Heart right ventricle (tissue), 16 donors: ENCODE measurements around the gene ATXN8OS. TPM values are rescaled to one million over a fixed set of nuclear protein-coding genes. Genes with fewer than 3 reads are reported as not detected.
"Not testable (repeated sequence)": the region's sequence is repeated elsewhere in the genome, so short reads cannot be mapped to it uniquely, and the experiment has no call there.

ENCODE experiments used
- ATAC-seq, 8 donors: fragments of 200-7000 bp; cut with Tn5 transposase; one replicate each; pipeline ENCODE4 v1.9.1; 2020; ENCODE audit warnings: mild to moderate bottlenecking in 8 of 8, moderate library complexity in 8 of 8, moderate number of reproducible peaks in 1 of 8
- DNase-seq, 2 donors: peaks; one replicate each; pipeline ENCODE4 v3.0.0-alpha.2; 2020
- H3K27ac ChIP-seq, 10 donors: fragments of 200-600 bp; sonication (generic) in 2 of 10; one replicate each; pipeline versions ENCODE4 v1.5.0 to v1.8.0; 2020 to 2022; ENCODE audit warnings: mild to moderate bottlenecking in 3 of 10
- H3K27me3 ChIP-seq, 7 donors: fragments of 200-600 bp; one replicate each; pipeline ENCODE4 v1.8.0; 2021 to 2022; ENCODE audit warnings: mild to moderate bottlenecking in 2 of 7
- H3K36me3 ChIP-seq, 9 donors: fragments of 200-600 bp; sonication (generic) in 1 of 9; one replicate each; pipeline versions ENCODE4 v1.5.0 to v1.8.0; 2020 to 2022; ENCODE audit warnings: mild to moderate bottlenecking in 2 of 9
- H3K4me1 ChIP-seq, 9 donors: fragments of 200-600 bp; sonication (generic) in 1 of 9; one replicate each; pipeline versions ENCODE4 v1.5.0 to v1.8.0; 2020 to 2022; ENCODE audit warnings: mild to moderate bottlenecking in 4 of 9
- H3K4me3 ChIP-seq, 10 donors: fragments of 200-600 bp; sonication (generic) in 2 of 10; one replicate each; pipeline versions ENCODE4 v1.5.0 to v1.8.0; 2020 to 2022; ENCODE audit warnings: mild to moderate bottlenecking in 7 of 10, moderate library complexity in 2 of 10
- H3K9me3 ChIP-seq, 11 donors: fragments of 200-600 bp in 10 of 11; sonication (generic) in 2 of 11; one replicate each; pipeline versions ENCODE4 v1.5.0 to v1.8.0; 2013 to 2022; ENCODE audit warnings: mild to moderate bottlenecking in 2 of 11, control low read depth in 1 of 11, moderate library complexity in 1 of 11
- whole genome bisulfite sequencing, 2 donors: extraction: QIAGEN DNeasy Blood & Tissue Kit; methylation state at CpG; one replicate each; pipeline ENCODE4 v1.1.7; 2013; ENCODE audit warnings: inconsistent platforms in 1 of 2; 5-methylcytosine and 5-hydroxymethylcytosine counted together
- intact Hi-C, 10 donors: fragments of 100-400 bp; cut with DNase I; formaldehyde crosslinking; loops; one replicate each; pipeline versions ENCODE4 v1.11.1 to v1.14.2; 2022
- polyA plus RNA-seq, 2 donors: library from polyadenylated mRNA; stranded (reverse); fragments of 200-250 nt; gene quantifications; one replicate each; pipeline ENCODE4 v1.2.3, GENCODE V29; 2013
- total RNA-seq, 10 donors: library from RNA; stranded (reverse); fragmentation: NEBNext Ultra II Directional in 3 of 10; extraction: Animal tissue kit (Norgen Biotek cat#: 25700) in 3 of 10; gene quantifications; one replicate each; pipeline versions ENCODE4 v1.2.1 to v1.2.4, GENCODE V29; 2021 to 2023
- TF ChIP-seq, protein P1 (sequence below), 9 donors: fragments of 200-600 bp; sonication (generic) in 2 of 9; IDR thresholded peaks; one replicate each; pipeline versions ENCODE4 v1.5.0 to v1.8.0; 2021 to 2022; ENCODE audit warnings: antibody characterized with exemption in 9 of 9, mild to moderate bottlenecking in 5 of 9, moderate library complexity in 1 of 9
- donor health status: Arrhythmogenic right ventricular cardiomyopathy.
- donor health status: ischemic (EF 13 %, LVEDD 7.1; RV severe dilation, severe dysfunction).
- donor health status: healthy with polysubstance abuse.
- donor health status: DM: no; HTN: yes; CAD: no.
- donor health status: DM: no; HTN: no; CAD: no.
- donor health status: ischemic (EF 25% LVEDD 6.9; RV normal size, moderate dysfunction).
- donor health status: ischemic (EF 25% LVEDD 5.7; RV mildly dilated, moderate dysfunction).
- donor health status: healthy.
- donor health status: DM: yes; HTN: yes; CAD: no.
- donor health status: Ischemic cardiomyopathy.
- donor health status: ischemic (EF 35%, LVEDD 5.7; RV mildly dilated, moderate dysfunction).
- donor health status: nonischemic (EF 11% LVEDD 7.7; RV severe dilation, severe dysfunction).
- donor health status: DM: yes; HTN: yes; CAD: no.
- donor health status: PGD.
- donor health status: ischemic (EF 29% LVEDD 5.4; RV normal size, mild dysfunction).
- donor health status: nonischemic (EF 23%, LVEDD 6.1; RV moderate dilation, normal function).

Gene ATXN8OS
- total and polyA plus RNA-seq, 12 donors = not detected

DNA sequence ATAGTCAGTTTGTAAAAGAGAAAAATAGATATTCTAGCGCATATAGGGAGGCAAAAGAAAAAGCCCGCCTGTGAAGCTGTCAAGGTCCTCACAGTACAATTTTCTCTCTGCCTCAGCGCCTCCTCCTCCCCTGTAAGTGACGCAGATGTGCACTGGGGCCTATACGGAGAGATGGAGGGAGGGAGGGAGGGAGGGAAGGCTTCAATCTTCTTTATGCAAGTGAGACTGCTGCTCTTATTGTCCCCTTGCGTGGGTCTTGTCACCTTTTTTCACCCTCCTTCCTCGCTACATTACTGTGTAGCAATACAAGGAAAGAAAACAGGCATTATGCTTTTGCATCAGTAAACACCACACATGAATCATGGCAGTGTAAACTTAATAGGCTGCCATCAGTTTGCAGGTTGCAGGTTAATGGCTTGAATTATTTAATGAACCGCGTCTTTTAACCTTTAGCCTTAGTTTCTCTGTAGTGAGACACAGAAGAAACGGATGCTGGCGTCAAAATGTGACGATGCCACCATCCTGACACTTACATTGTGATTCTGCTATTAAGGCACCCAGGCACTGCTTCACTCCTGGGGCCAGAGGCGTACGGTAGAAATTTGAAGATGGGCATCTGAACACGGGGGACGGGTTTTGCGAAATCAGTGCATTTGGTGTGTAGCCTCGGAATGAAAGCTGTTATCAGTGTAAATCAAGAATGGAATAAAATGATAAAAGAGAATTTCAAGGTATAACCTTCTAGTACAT lies 905 bp downstream of the ATXN8OS start, which contains the start of gene KLHL1:
Gene KLHL1 (minus strand): TSS at position 97 of the 750 bp plus-strand sequence. CDS start 753 bp downstream, outside the sequence.
- Histone ChIP-seq H3K27ac (no peak within 1 kb of the TSS), H3K27me3 (peaks cover 0 to 24% (median 12%) of the 10 kb centered on the region in 7 donors), H3K9me3 (no peaks in the 10 kb centered on the region), H3K4me1 (no peaks in the 10 kb centered on the region), H3K4me3 (no peak within 1 kb of the TSS), H3K36me3 (no peaks in the 10 kb centered on the region)
- ATAC-seq (no peak), DNase-seq (no peak)
- TF ChIP-seq, protein P1, sequence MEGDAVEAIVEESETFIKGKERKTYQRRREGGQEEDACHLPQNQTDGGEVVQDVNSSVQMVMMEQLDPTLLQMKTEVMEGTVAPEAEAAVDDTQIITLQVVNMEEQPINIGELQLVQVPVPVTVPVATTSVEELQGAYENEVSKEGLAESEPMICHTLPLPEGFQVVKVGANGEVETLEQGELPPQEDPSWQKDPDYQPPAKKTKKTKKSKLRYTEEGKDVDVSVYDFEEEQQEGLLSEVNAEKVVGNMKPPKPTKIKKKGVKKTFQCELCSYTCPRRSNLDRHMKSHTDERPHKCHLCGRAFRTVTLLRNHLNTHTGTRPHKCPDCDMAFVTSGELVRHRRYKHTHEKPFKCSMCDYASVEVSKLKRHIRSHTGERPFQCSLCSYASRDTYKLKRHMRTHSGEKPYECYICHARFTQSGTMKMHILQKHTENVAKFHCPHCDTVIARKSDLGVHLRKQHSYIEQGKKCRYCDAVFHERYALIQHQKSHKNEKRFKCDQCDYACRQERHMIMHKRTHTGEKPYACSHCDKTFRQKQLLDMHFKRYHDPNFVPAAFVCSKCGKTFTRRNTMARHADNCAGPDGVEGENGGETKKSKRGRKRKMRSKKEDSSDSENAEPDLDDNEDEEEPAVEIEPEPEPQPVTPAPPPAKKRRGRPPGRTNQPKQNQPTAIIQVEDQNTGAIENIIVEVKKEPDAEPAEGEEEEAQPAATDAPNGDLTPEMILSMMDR (IDR thresholded peaks at IDR 0.05) = no peak
- intact Hi-C loops = no loop called here
- whole genome bisulfite sequencing, 2 donors = 57 to 64% methylated on average over 17 to 18 of the region's 18 CpGs

DNA sequence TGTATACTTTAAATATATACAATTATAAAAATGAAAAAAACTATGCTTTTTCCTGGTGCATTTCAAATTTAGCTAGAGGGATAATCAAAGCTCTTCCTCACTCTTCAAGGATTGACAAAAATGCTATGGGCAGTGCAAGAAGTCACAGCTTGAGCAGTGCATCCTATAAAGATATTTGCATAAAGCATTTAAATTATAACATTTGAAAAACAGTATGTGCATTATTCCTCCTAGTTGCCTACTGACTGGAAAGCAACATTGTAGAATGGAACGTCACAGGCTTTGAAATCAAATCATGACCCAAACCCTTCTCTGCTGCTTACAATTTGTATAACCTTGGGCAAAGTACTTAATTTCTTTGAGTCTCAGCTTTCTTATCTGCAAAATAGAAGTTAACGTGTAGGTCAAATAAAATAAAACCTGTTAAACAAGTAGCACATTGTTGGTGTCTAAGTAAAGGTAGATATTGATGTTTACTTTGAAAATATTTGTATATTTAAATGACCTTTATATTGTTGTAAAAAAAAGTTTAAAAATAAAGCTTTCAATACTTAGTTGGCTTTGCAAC lies 9.8 kb downstream of the ATXN8OS start:
- no peak for DNase-seq

DNA sequence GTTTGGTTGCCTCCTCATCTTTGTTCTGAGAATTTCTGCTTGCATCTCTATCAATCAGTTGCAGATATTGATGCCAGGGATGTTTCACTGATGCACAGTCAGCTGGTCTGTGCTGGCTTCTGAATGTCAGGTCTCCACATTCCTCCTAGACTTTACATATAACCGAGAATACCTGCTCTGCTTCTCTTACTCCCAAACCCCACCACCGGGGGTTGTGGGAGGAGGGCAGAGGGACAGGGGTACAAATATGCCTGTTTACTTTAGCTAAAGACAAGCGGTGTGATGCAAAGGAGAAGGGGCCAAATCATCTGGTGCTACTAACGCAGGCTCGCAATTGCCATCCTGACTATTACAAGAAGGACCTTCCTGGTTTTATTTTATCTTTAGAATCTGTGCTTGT lies 18.1 kb downstream of the ATXN8OS start:
- WGBS, 2 donors = 61 to 69% methylated on average over 5 of the region's 5 CpGs
- no peak overlapping the region for H3K27ac ChIP-seq
- intact Hi-C loops = no loop called here

More for the DNA sequence above, 9.8 kb downstream of the ATXN8OS start:
- Histone ChIP-seq H3K4me1 (no peaks in the 10 kb centered on the region), H3K9me3 (peaks cover 0 to 5% (median 0%) of the 10 kb centered on the region in 11 donors), H3K36me3 (no peaks in the 10 kb centered on the region), H3K27me3 (no peaks in the 10 kb centered on the region), H3K27ac (no peak overlapping the region), H3K4me3 (no peak overlapping the region)
- intact Hi-C loops = no loop called here
- ATAC-seq = no peak
- 59 to 69% methylated on average over 2 of the region's 2 CpGs for WGBS, 2 donors
- TF ChIP-seq, protein P1 (IDR thresholded peaks at IDR 0.05) = no peak

DNA sequence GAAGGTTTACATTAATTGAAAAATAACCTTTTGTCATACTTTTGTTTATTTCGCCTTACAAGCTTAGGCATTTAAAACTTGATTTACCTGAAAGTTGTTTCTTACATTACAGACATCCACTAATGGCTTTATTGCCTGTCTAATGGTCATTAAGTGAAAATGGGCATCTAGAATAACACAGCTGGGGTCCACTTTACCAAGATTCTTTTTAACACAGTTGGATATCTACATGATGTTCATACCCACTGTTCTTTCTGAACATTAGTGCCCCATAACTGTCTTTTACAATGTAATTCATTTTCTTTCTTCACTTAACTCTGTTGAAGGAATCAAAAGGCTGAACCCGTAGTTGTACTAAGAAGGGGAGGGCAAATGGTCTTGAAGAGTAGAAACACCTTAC lies 20.5 kb downstream of the ATXN8OS start:
- Histone ChIP-seq H3K9me3 (peaks cover 0 to 7% (median 0%) of the 10 kb centered on the region in 11 donors), H3K4me3 (no peak overlapping the region), H3K36me3 (no peaks in the 10 kb centered on the region), H3K27ac (no peak overlapping the region), H3K27me3 (no peaks in the 10 kb centered on the region), H3K4me1 (no peaks in the 10 kb centered on the region)
- DNase-seq (no peak), ATAC-seq (no peak)
- WGBS, 2 donors = 83 to 85% methylated on average over 2 of the region's 2 CpGs
- TF ChIP-seq, protein P1 (IDR thresholded peaks at IDR 0.05) = no peak
- intact Hi-C loops = no loop called here

More for the DNA sequence above, 18.1 kb downstream of the ATXN8OS start:
- no peak overlapping the region for H3K4me3 ChIP-seq
- H3K36me3 ChIP-seq = no peaks in the 10 kb centered on the region
- H3K27me3 ChIP-seq = no peaks in the 10 kb centered on the region
- ATAC-seq = no peak
- TF ChIP-seq, protein P1 (IDR thresholded peaks at IDR 0.05) = no peak
- no peak for DNase-seq
- no peaks in the 10 kb centered on the region for H3K4me1 ChIP-seq
- peaks cover 0 to 5% (median 0%) of the 10 kb centered on the region in 11 donors for H3K9me3 ChIP-seq

DNA sequence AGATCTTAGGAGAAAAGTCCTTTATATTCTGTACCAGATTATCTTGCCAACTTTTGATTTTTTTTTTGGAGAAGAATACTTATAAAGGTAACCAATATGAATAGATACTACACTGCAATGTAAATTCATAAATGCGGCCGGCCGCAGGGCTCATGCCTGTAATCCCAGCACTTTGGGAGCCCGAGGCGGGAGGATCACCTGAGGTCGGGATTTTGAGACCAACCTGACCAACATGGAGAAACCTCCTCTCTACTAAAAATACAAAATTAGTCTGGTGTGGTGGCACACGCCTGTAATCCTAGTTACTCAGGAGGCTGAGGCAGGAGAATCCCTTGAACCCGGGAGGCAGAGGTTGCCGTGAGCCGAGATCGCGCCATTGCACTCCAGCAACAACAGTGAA lies 35.0 kb downstream of the ATXN8OS start:
- ATAC-seq, H3K36me3 ChIP-seq, H3K4me1 ChIP-seq, intact Hi-C loops, H3K27me3 ChIP-seq, DNase-seq, H3K27ac ChIP-seq, H3K4me3 ChIP-seq: not testable (repeated sequence)
- peaks cover 0 to 29% (median 0%) of the 10 kb centered on the region in 11 donors for H3K9me3 ChIP-seq
- 93 to 94% methylated on average over 12 of the region's 12 CpGs for WGBS, 2 donors
